HG03342 (cell line): Measurements from ENCODE around the gene SERTAD2.

Source experiments
- ATAC-seq: cut with Tn5 transposase; IDR thresholded peaks from one replicate; pipeline ENCODE4 v1.9.1; 2021; ENCODE audit warnings: mild to moderate bottlenecking, moderate library complexity; ENCODE audit not compliant: unreplicated experiment

The SERTAD2 gene

DNA sequence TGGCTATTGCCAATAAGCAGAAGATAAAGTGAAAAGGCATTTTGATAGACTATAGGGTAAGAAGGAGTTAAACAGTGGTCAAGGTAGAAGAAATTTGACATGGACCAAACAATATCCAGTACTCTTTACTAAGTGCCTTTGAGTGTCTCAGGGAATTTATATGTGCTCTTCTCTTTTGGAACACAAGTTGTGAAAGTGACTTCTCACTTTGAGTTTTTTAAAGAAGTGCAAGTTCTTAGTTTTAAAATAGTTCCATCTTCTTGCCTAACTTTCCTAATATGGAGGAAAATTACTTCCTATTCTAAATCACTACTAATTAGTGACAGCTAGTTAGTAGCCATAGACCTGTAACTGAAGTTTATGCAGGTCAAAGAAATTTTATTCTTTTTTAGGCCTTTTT, 66.2 kb downstream of the SERTAD2 start:
- no peak for ATAC-seq

DNA sequence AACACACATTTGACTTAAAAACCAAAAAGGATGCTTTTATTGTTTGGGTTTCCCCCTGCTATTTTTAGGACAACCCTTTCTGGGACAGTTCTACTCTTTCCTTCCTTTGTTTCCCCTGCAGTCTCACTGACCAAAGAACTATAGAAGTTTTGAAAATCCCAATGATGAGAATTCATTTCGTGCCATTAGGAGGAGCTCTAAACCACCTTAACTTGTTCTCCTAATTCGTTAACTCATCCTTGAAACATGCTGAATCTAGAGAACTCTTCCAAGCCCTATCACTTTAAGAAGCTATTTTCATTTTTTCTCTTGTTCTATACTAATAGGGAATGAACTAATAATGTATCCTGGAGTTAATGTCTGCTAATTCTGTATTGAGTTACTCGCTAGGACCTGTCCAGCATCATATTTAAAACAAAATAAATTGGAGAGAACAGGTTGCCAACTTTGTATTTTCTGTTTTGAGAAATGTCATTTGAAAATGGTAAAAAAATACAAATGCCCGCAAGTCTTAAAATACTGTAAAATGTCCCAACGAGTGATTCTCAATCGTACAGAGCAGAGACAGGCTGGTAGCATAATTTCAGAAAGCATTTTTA, 66.7 kb downstream of the SERTAD2 start:
- no peak for ATAC-seq

DNA sequence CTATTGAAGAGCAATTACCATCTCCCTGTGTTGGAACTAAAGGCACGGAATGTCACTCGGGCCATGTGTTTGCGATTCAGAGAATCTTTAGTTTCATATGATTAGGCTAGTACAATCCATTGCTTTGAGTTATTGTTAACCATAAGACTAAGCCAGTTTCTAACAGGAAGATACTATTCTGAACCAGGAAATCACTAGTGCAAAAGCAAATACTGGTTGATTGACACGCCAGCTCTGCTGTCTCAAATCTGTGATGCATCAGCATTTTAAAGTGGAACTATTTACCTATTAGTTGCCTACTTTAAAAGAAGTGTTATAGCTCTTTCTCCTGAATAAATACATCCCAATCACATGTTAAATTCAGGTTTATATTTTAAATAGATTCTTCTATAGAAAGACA, 67.7 kb downstream of the SERTAD2 start:
- no peak for ATAC-seq

DNA sequence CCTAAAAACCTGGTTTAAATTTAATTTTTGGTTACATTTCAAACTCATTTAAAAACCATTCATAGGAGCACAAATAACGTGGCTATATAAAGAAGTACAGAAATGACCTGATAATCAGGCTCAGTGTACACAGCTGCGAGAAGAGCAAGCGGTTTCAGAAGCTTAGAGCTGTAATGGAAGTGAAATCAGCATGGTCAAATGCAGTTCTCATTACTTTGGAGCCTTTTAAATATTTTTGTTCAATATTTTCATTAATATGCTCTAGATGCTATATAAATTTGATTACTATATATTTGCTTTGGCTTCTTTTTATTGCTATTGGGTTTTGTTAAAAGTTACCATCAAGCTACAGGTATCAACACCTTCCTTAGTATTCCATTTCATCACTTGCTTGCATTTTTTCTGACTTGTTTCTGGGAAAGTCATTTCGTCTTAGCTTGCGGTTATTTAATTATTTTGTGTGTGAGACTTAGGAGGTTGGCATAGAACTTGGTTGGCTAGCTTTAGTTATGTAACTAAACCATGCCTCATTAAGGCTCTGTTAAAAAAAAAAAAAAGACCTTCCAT, 70.9 kb downstream of the SERTAD2 start:
- peak; percentile 84 for ATAC-seq

DNA sequence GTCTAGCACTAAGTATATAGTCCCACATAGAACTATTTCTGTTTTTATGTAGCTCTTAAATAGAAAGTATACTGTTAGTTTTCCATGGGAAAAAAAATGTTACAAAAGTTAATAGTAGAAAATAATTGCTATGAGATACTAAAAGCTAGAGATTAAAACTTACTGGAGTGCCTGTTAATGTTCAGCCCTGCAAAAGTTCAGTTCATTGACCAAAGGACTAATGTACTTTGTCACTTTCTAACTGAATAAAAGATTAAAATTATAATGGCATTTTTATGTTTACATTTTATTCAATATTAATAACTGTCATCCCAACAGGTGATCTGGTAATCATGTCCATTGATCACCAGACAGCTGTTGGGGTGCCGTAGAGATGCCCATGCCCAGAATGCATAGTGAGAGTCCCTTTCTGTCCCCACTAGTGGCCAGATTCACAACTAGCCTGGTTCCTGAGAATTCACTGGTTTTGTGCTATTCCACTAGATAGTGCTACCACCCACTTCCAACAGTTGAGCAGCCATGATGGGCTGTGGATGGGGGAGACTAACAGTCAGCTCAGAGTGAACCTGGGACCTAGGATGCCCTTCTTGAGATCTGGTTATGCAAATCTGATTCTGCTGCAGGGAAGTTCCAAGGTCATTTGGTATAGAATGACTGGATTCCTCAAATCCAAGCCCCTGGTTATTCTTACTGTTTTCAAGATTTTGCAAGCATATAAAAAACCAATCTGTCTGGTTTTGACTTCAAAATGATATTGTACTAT, 71.8 kb downstream of the SERTAD2 start:
- no peak for ATAC-seq
